ENCODE data around the gene RTN4.

The RTN4 gene

GRCh38 chr2:54966837-54967236 lies 83.4 kb downstream of the RTN4 start:
- no peak for DNase-seq

- DNase-seq, result no peak
These were observed 84.0 kb downstream of the RTN4 start for GRCh38 chr2:54966165-54966832.

GRCh38 chr2:54965425-54965824 lies 84.8 kb downstream of the RTN4 start:
- DNase-seq, result no peak

- no peak for DNase-seq
These were observed 85.4 kb downstream of the RTN4 start for GRCh38 chr2:54964816-54965215.

- no peak for DNase-seq
These were observed 86.0 kb downstream of the RTN4 start for GRCh38 chr2:54964271-54964670.

GRCh38 chr2:54963476-54963875 lies 86.8 kb downstream of the RTN4 start:
- no peak for DNase-seq

- DNase-seq, result no peak
These were observed 87.3 kb downstream of the RTN4 start for GRCh38 chr2:54962935-54963440.

GRCh38 chr2:54962511-54962910 lies 87.7 kb downstream of the RTN4 start:
- DNase-seq, result no peak

- no peak for DNase-seq
These were observed 90.1 kb downstream of the RTN4 start for GRCh38 chr2:54960164-54960563.

- DNase-seq, result no peak
These were observed 91.4 kb downstream of the RTN4 start for GRCh38 chr2:54958717-54959371.

GRCh38 chr2:54957321-54957999 lies 92.8 kb downstream of the RTN4 start:
- no peak for DNase-seq

- no peak for DNase-seq
These were observed 94.1 kb downstream of the RTN4 start for GRCh38 chr2:54956111-54956627.

GRCh38 chr2:54955358-54956110 lies 94.7 kb downstream of the RTN4 start:
- no peak for DNase-seq

- no peak for DNase-seq
These were observed 95.4 kb downstream of the RTN4 start for GRCh38 chr2:54954705-54955357.

GRCh38 chr2:54954158-54954557 lies 96.1 kb downstream of the RTN4 start:
- DNase-seq, result no peak

- no peak for DNase-seq
These were observed 97.2 kb downstream of the RTN4 start for GRCh38 chr2:54952978-54953456.

GRCh38 chr2:54952425-54952824 lies 97.8 kb downstream of the RTN4 start:
- DNase-seq, result no peak

- DNase-seq, result no peak
These were observed 99.4 kb downstream of the RTN4 start for GRCh38 chr2:54950811-54951210.

GRCh38 chr2:54949431-54949830 lies 100.8 kb downstream of the RTN4 start:
- no peak for DNase-seq

- no peak for DNase-seq
These were observed 102.1 kb downstream of the RTN4 start for GRCh38 chr2:54948120-54948519.

GRCh38 chr2:54947646-54948045 lies 102.6 kb downstream of the RTN4 start:
- DNase-seq, result no peak

GRCh38 chr2:54947136-54947535 lies 103.1 kb downstream of the RTN4 start:
- DNase-seq, result no peak

All from activated CD8-positive, alpha-beta memory T cell treated with anti-CD3 and anti-CD28 coated beads, Interleukin-2, amount 50 U/mL, for 48 hours (primary cell).